ENCODE data around the gene P4HA3. TPM values are rescaled to one million over a fixed set of nuclear protein-coding genes. Genes with fewer than 3 reads are reported as not detected.

The P4HA3 gene
- polyA plus RNA-seq, 3 donors, result 0.07 TPM; not detected in 2

DNA sequence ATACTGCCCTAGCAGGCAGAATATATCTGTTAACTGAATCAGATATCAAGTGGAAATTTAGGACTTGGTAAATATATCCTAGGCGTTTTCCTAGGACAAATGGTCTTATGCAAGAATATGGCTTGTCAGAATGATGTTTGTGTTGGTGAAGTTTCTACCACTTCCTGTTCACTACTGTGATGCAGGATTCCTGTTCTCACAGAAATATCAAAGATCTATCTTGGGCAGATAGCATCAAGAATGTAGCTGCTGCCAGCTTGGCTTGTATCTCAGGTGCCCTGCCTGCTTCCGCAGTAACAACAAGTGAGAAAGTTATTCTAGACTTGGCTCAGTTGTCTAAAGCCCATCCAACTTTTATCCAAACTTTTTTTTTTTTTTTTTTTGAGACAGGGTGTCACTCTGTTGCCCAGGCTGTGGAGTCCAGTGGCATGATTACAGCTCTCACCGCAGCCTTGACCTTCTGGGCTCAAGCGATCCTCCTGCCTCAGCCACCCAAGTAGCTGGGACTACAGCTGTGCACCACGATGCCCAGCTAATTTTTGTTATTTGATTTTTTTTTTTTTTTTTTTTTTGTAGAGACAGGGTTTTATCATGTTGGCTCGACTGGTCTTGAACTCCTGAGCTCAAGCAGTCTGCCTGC lies 79.0 kb downstream of the P4HA3 start:
- TF ChIP-seq, protein P1, sequence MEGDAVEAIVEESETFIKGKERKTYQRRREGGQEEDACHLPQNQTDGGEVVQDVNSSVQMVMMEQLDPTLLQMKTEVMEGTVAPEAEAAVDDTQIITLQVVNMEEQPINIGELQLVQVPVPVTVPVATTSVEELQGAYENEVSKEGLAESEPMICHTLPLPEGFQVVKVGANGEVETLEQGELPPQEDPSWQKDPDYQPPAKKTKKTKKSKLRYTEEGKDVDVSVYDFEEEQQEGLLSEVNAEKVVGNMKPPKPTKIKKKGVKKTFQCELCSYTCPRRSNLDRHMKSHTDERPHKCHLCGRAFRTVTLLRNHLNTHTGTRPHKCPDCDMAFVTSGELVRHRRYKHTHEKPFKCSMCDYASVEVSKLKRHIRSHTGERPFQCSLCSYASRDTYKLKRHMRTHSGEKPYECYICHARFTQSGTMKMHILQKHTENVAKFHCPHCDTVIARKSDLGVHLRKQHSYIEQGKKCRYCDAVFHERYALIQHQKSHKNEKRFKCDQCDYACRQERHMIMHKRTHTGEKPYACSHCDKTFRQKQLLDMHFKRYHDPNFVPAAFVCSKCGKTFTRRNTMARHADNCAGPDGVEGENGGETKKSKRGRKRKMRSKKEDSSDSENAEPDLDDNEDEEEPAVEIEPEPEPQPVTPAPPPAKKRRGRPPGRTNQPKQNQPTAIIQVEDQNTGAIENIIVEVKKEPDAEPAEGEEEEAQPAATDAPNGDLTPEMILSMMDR (IDR thresholded peaks at IDR 0.05), result no peak
- no peak overlapping the region for H3K4me2 ChIP-seq (replicated peaks; ENCODE audit: extremely low read depth, low read length, poor library complexity, severe bottlenecking)
- H2AFZ ChIP-seq (ENCODE audit: insufficient read depth, low read depth, low read length, poor library complexity, severe bottlenecking), result no peak overlapping the region
- intact Hi-C loops (cut with micrococcal nuclease), result no loop called here
- DNase-seq, result no peak
- Mint-ChIP-seq H3K4me1 (no peaks in the 10 kb centered on the region), H3K27me3 (ENCODE audit: low read depth in 3 of 3) (no peaks in the 10 kb centered on the region), H3K27ac (no peak overlapping the region), H3K36me3 (peaks cover 26 to 30% of the 10 kb centered on the region in 2 donors), H3K4me3 (no peak overlapping the region), H3K9me3 (no peaks in the 10 kb centered on the region)
- H3K36me3 ChIP-seq (replicated peaks in 1 of 2; ENCODE audit: control insufficient read depth in 1 of 2, insufficient read depth in 2 of 2, low read length in 2 of 2), result peaks cover 32 to 56% of the 10 kb centered on the region in 2 donors
- no peaks in the 10 kb centered on the region for H3K4me1 ChIP-seq (ENCODE audit: control insufficient read depth in 1 of 2, insufficient read depth in 2 of 2, low read length in 2 of 2)
- H3K4me3 ChIP-seq (replicated peaks in 1 of 3; ENCODE audit: low read depth in 2 of 3, low read length in 3 of 3), result no peak overlapping the region
- H3K27ac ChIP-seq (ENCODE audit: low read depth in 1 of 2, low read length in 2 of 2), result no peak overlapping the region
- no peaks in the 10 kb centered on the region for H3K79me2 ChIP-seq (ENCODE audit: insufficient read depth, low read length)
- 50% methylated on average over 1 of the region's 6 CpGs for whole genome bisulfite sequencing (ENCODE audit: insufficient coverage)
- H3K9ac ChIP-seq (ENCODE audit: insufficient read depth, low read length, poor library complexity, severe bottlenecking), result no peak overlapping the region
- H3K9me3 ChIP-seq (replicated peaks in 1 of 2; ENCODE audit: control insufficient read depth in 1 of 2, insufficient read depth in 1 of 2, low read length in 2 of 2), result no peaks in the 10 kb centered on the region
- H4K20me1 ChIP-seq (ENCODE audit: insufficient read depth, low read length), result no peaks in the 10 kb centered on the region
- no peaks in the 10 kb centered on the region for H3K27me3 ChIP-seq (ENCODE audit: control insufficient read depth in 2 of 2, insufficient read depth in 2 of 2, low read length in 2 of 2)

- intact Hi-C loops (cut with micrococcal nuclease), result no loop called here
- H3K4me3 ChIP-seq (replicated peaks in 1 of 3; ENCODE audit: low read depth in 2 of 3, low read length in 3 of 3), result no peak overlapping the region
- peak overlapping the region in 1 of 7 donors; percentile 68 for H3K27ac Mint-ChIP-seq
- H3K4me1 Mint-ChIP-seq, result no peaks in the 10 kb centered on the region
- peaks cover 28 to 31% of the 10 kb centered on the region in 2 donors for H3K36me3 Mint-ChIP-seq
- no peaks in the 10 kb centered on the region for H4K20me1 ChIP-seq (ENCODE audit: insufficient read depth, low read length)
- DNase-seq, result no peak
- H3K79me2 ChIP-seq (ENCODE audit: insufficient read depth, low read length), result no peaks in the 10 kb centered on the region
- WGBS (ENCODE audit: insufficient coverage), result 83% methylated on average over 1 of the region's 2 CpGs
- H3K27me3 ChIP-seq (ENCODE audit: control insufficient read depth in 2 of 2, insufficient read depth in 2 of 2, low read length in 2 of 2), result no peaks in the 10 kb centered on the region
- H3K27me3 Mint-ChIP-seq (ENCODE audit: low read depth in 3 of 3), result no peaks in the 10 kb centered on the region
- H2AFZ ChIP-seq (ENCODE audit: insufficient read depth, low read depth, low read length, poor library complexity, severe bottlenecking), result no peak overlapping the region
- peaks cover 11 to 22% of the 10 kb centered on the region in 2 donors for H3K36me3 ChIP-seq (replicated peaks in 1 of 2; ENCODE audit: control insufficient read depth in 1 of 2, insufficient read depth in 2 of 2, low read length in 2 of 2)
- H3K4me3 Mint-ChIP-seq, result no peak overlapping the region
- H3K9ac ChIP-seq (ENCODE audit: insufficient read depth, low read length, poor library complexity, severe bottlenecking), result no peak overlapping the region
- no peak overlapping the region for H3K4me2 ChIP-seq (replicated peaks; ENCODE audit: extremely low read depth, low read length, poor library complexity, severe bottlenecking)
- H3K4me1 ChIP-seq (ENCODE audit: control insufficient read depth in 1 of 2, insufficient read depth in 2 of 2, low read length in 2 of 2), result no peaks in the 10 kb centered on the region
- H3K9me3 Mint-ChIP-seq, result no peaks in the 10 kb centered on the region
- no peak overlapping the region for H3K27ac ChIP-seq (ENCODE audit: low read depth in 1 of 2, low read length in 2 of 2)
- TF ChIP-seq, protein P1 (IDR thresholded peaks at IDR 0.05), result no peak
- H3K9me3 ChIP-seq (replicated peaks in 1 of 2; ENCODE audit: control insufficient read depth in 1 of 2, insufficient read depth in 1 of 2, low read length in 2 of 2), result no peaks in the 10 kb centered on the region
These were observed 84.5 kb downstream of the P4HA3 start for GRCh38 chr11:74226907-74227306.
